ENCODE measurements around the gene DSCAM.

DSCAM gene

GRCh38 chr21:40840401-40841125 lies 6.4 kb downstream of the DSCAM start:
- in situ Hi-C loops (cut with MboI; ENCODE audit: low pct_unique_long_range_greater_than_20kb, low sequenced_read_pairs) = no loop called here
- DNase-seq = no peak

- no peak for DNase-seq
- in situ Hi-C loops (cut with MboI; ENCODE audit: low pct_unique_long_range_greater_than_20kb, low sequenced_read_pairs) = no loop called here
These were observed 7.4 kb downstream of the DSCAM start for GRCh38 chr21:40839521-40839920.

- in situ Hi-C loops (cut with MboI; ENCODE audit: low pct_unique_long_range_greater_than_20kb, low sequenced_read_pairs) = no loop called here
- DNase-seq = no peak
These were observed 9.5 kb downstream of the DSCAM start for GRCh38 chr21:40837456-40837855.

GRCh38 chr21:40835184-40835694 lies 11.7 kb downstream of the DSCAM start:
- in situ Hi-C loops (cut with MboI; ENCODE audit: low pct_unique_long_range_greater_than_20kb, low sequenced_read_pairs) = no loop called here
- DNase-seq = no peak

GRCh38 chr21:40833184-40833583 lies 13.8 kb downstream of the DSCAM start:
- in situ Hi-C loops (cut with MboI; ENCODE audit: low pct_unique_long_range_greater_than_20kb, low sequenced_read_pairs) = no loop called here

GRCh38 chr21:40832316-40832715 lies 14.6 kb downstream of the DSCAM start:
- in situ Hi-C loops (cut with MboI; ENCODE audit: low pct_unique_long_range_greater_than_20kb, low sequenced_read_pairs) = no loop called here
- DNase-seq = no peak

More at GRCh38 chr21:40833184-40833583, 13.8 kb downstream of the DSCAM start:
- DNase-seq = no peak

- DNase-seq = no peak
- in situ Hi-C loops (cut with MboI; ENCODE audit: low pct_unique_long_range_greater_than_20kb, low sequenced_read_pairs) = no loop called here
These were observed 16.1 kb downstream of the DSCAM start for GRCh38 chr21:40830836-40831235.

- DNase-seq = no peak
- in situ Hi-C loops (cut with MboI; ENCODE audit: low pct_unique_long_range_greater_than_20kb, low sequenced_read_pairs) = no loop called here
These were observed 17.2 kb downstream of the DSCAM start for GRCh38 chr21:40829791-40830190.

- in situ Hi-C loops (cut with MboI; ENCODE audit: low pct_unique_long_range_greater_than_20kb, low sequenced_read_pairs) = no loop called here
- no peak for DNase-seq
These were observed 17.6 kb downstream of the DSCAM start for GRCh38 chr21:40829308-40829707.

- no peak for DNase-seq
- in situ Hi-C loops (cut with MboI; ENCODE audit: low pct_unique_long_range_greater_than_20kb, low sequenced_read_pairs) = no loop called here
These were observed 19.4 kb downstream of the DSCAM start for GRCh38 chr21:40827509-40827908.

GRCh38 chr21:40819071-40819900 lies 27.7 kb downstream of the DSCAM start:
- in situ Hi-C loops (cut with MboI; ENCODE audit: low pct_unique_long_range_greater_than_20kb, low sequenced_read_pairs) = no loop called here
- DNase-seq = no peak

- in situ Hi-C loops (cut with MboI; ENCODE audit: low pct_unique_long_range_greater_than_20kb, low sequenced_read_pairs) = no loop called here
- DNase-seq = no peak
These were observed 33.0 kb downstream of the DSCAM start for GRCh38 chr21:40813918-40814317.

GRCh38 chr21:40809673-40810197 lies 37.2 kb downstream of the DSCAM start:
- DNase-seq = no peak
- in situ Hi-C loops (cut with MboI; ENCODE audit: low pct_unique_long_range_greater_than_20kb, low sequenced_read_pairs) = no loop called here

- in situ Hi-C loops (cut with MboI; ENCODE audit: low pct_unique_long_range_greater_than_20kb, low sequenced_read_pairs) = no loop called here
- no peak for DNase-seq
These were observed 43.9 kb downstream of the DSCAM start for GRCh38 chr21:40803101-40803500.

GRCh38 chr21:40800126-40800525 lies 46.8 kb downstream of the DSCAM start:
- DNase-seq = no peak
- in situ Hi-C loops (cut with MboI; ENCODE audit: low pct_unique_long_range_greater_than_20kb, low sequenced_read_pairs) = no loop called here

- in situ Hi-C loops (cut with MboI; ENCODE audit: low pct_unique_long_range_greater_than_20kb, low sequenced_read_pairs) = no loop called here
- no peak for DNase-seq
These were observed 49.1 kb downstream of the DSCAM start for GRCh38 chr21:40797891-40798290.

- in situ Hi-C loops (cut with MboI; ENCODE audit: low pct_unique_long_range_greater_than_20kb, low sequenced_read_pairs) = no loop called here
- no peak for DNase-seq
These were observed 49.5 kb downstream of the DSCAM start for GRCh38 chr21:40797410-40797809.

GRCh38 chr21:40796464-40796863 lies 50.5 kb downstream of the DSCAM start:
- no peak for DNase-seq
- in situ Hi-C loops (cut with MboI; ENCODE audit: low pct_unique_long_range_greater_than_20kb, low sequenced_read_pairs) = no loop called here

GRCh38 chr21:40795313-40795712 lies 51.6 kb downstream of the DSCAM start:
- in situ Hi-C loops (cut with MboI; ENCODE audit: low pct_unique_long_range_greater_than_20kb, low sequenced_read_pairs) = no loop called here

More at GRCh38 chr21:40795313-40795712, 51.6 kb downstream of the DSCAM start:
- no peak for DNase-seq
